CD14-positive monocyte (primary cell): ENCODE results near the gene SSBP3. TPM values are rescaled to one million over a fixed set of nuclear protein-coding genes. Genes with fewer than 3 reads are reported as not detected.

ENCODE experiments used
- DNase-seq, 3 donors: peaks; one replicate each; pipeline ENCODE4 v3.0.0-alpha.2; 2011 to 2022
- H2AFZ ChIP-seq: 2 replicates; pipeline ENCODE4 v1.6.0; 2012; ENCODE audit warnings: mild to moderate bottlenecking, low read depth, low read length, inconsistent platforms; ENCODE audit not compliant: insufficient read depth, poor library complexity, severe bottlenecking
- H3K27ac ChIP-seq, 2 donors: 1 replicate in 1 of 2; 2 replicates in 1 of 2; pipeline ENCODE4 v1.5.1; 2012 to 2013; ENCODE audit warnings: low read length in 2 of 2, control low read depth in 1 of 2, inconsistent platforms in 1 of 2, low read depth in 1 of 2, mild to moderate bottlenecking in 1 of 2
- H3K27me3 ChIP-seq, 2 donors: one replicate each; pipeline versions ENCODE4 v1.6.0 to v1.6.1; 2011 to 2013; ENCODE audit warnings: low read length in 2 of 2; ENCODE audit not compliant: control insufficient read depth in 2 of 2, insufficient read depth in 2 of 2
- H3K36me3 ChIP-seq, 2 donors: replicated peaks in 1 of 2; 1 replicate in 1 of 2; 2 replicates in 1 of 2; pipeline versions ENCODE4 v1.5.1 to v1.6.1; 2012 to 2013; ENCODE audit warnings: low read length in 2 of 2, control low read depth in 1 of 2, inconsistent platforms in 1 of 2, mild to moderate bottlenecking in 1 of 2; ENCODE audit not compliant: insufficient read depth in 2 of 2, control insufficient read depth in 1 of 2
- H3K4me1 ChIP-seq, 2 donors: 1 replicate in 1 of 2; 2 replicates in 1 of 2; pipeline versions ENCODE4 v1.5.1 to v1.6.1; 2012 to 2013; ENCODE audit warnings: low read length in 2 of 2, control low read depth in 1 of 2, inconsistent platforms in 1 of 2, mild to moderate bottlenecking in 1 of 2, moderate library complexity in 1 of 2; ENCODE audit not compliant: insufficient read depth in 2 of 2, control insufficient read depth in 1 of 2
- H3K4me2 ChIP-seq: replicated peaks from 2 replicates; pipeline ENCODE3; 2012; ENCODE audit warnings: low read length, moderate library complexity, mild to moderate bottlenecking; ENCODE audit not compliant: poor library complexity, severe bottlenecking; ENCODE audit errors: extremely low read depth
- H3K4me3 ChIP-seq, 3 experiments: fragments of 200-600 bp in 1 of 3; sonication (generic) in 1 of 3; replicated peaks in 1 of 3; 1 replicate in 2 of 3; 2 replicates in 1 of 3; pipeline ENCODE4 v1.5.1; 2011 to 2013; ENCODE audit warnings: low read length in 3 of 3, mild to moderate bottlenecking in 3 of 3, control low read depth in 2 of 3, low read depth in 2 of 3, inconsistent platforms in 1 of 3, moderate library complexity in 1 of 3
- H3K79me2 ChIP-seq: 2 replicates; pipeline ENCODE4 v1.6.0; 2012; ENCODE audit warnings: mild to moderate bottlenecking, control low read depth, inconsistent platforms, low read length, moderate library complexity; ENCODE audit not compliant: insufficient read depth
- H3K9ac ChIP-seq: 2 replicates; pipeline ENCODE4 v1.6.0; 2017; ENCODE audit warnings: low read length, mild to moderate bottlenecking; ENCODE audit not compliant: insufficient read depth, poor library complexity, severe bottlenecking
- H3K9me3 ChIP-seq, 2 donors: replicated peaks in 1 of 2; 1 replicate in 1 of 2; 2 replicates in 1 of 2; pipeline versions ENCODE4 v1.5.1 to v1.6.1; 2012 to 2013; ENCODE audit warnings: low read length in 2 of 2, control low read depth in 1 of 2; ENCODE audit not compliant: control insufficient read depth in 1 of 2, insufficient read depth in 1 of 2
- H4K20me1 ChIP-seq: 2 replicates; pipeline ENCODE4 v1.6.0; 2012; ENCODE audit warnings: mild to moderate bottlenecking, low read length, control low read depth, moderate library complexity; ENCODE audit not compliant: insufficient read depth
- H3K27ac Mint-ChIP-seq, 7 donors: one replicate each; pipeline ENCODE4 v1.8.0; 2020; ENCODE audit warnings: mild to moderate bottlenecking in 7 of 7, mixed read lengths in 7 of 7, moderate library complexity in 6 of 7, inconsistent platforms in 2 of 7
- H3K27me3 Mint-ChIP-seq, 3 donors: one replicate each; pipeline ENCODE4 v1.8.0; 2021 to 2022; ENCODE audit warnings: low read depth in 3 of 3, mild to moderate bottlenecking in 3 of 3, mixed read lengths in 3 of 3, moderate library complexity in 3 of 3, inconsistent platforms in 1 of 3
- H3K36me3 Mint-ChIP-seq, 2 donors: one replicate each; pipeline ENCODE4 v1.8.0; 2020; ENCODE audit warnings: mixed read lengths in 2 of 2, inconsistent platforms in 1 of 2, mild to moderate bottlenecking in 1 of 2
- H3K4me1 Mint-ChIP-seq: one replicate; pipeline ENCODE4 v1.8.0; 2020; ENCODE audit warnings: mild to moderate bottlenecking, mixed read lengths
- H3K4me3 Mint-ChIP-seq, 2 donors: one replicate each; pipeline ENCODE4 v1.8.0; 2020; ENCODE audit warnings: mild to moderate bottlenecking in 2 of 2, mixed read lengths in 2 of 2, moderate library complexity in 1 of 2
- H3K9me3 Mint-ChIP-seq, 7 donors: one replicate each; pipeline ENCODE4 v1.8.0; 2020 to 2022; ENCODE audit warnings: mixed read lengths in 7 of 7, mild to moderate bottlenecking in 6 of 7, moderate library complexity in 6 of 7, inconsistent platforms in 2 of 7
- CTCF ChIP-seq: fragments of 200-600 bp; IDR thresholded peaks from one replicate; pipeline ENCODE4 v1.8.0; 2022; ENCODE audit warnings: antibody characterized with exemption, mild to moderate bottlenecking
- WGBS: methylation state at CpG from one replicate; pipeline ENCODE4 v1.1.5; 2013; ENCODE audit warnings: missing lambda C conversion rate; ENCODE audit not compliant: insufficient coverage; 5-methylcytosine and 5-hydroxymethylcytosine counted together
- intact Hi-C, 2 donors: fragments of 100-400 bp; cut with micrococcal nuclease; formaldehyde crosslinking; loops; one replicate each; pipeline versions ENCODE4 v1.15.0 to v1.15.1; 2023
- polyA plus RNA-seq, 3 donors: library from polyadenylated mRNA; depleted of rRNA in 1 of 3; unstranded in 2 of 3; stranded (reverse) in 1 of 3; fragments of 300-500 nt in 2 of 3; fragments of >200 nt in 1 of 3; fragmentation: Illumina TruSeq in 2 of 3; gene quantifications; 1 replicate in 2 of 3; 2 replicates in 1 of 3; pipeline ENCODE4 v1.2.3, GENCODE V29; 2012 to 2021

Gene SSBP3
- polyA plus RNA-seq, 3 donors: 4.1 to 30.7 (median 4.3) TPM

DNA sequence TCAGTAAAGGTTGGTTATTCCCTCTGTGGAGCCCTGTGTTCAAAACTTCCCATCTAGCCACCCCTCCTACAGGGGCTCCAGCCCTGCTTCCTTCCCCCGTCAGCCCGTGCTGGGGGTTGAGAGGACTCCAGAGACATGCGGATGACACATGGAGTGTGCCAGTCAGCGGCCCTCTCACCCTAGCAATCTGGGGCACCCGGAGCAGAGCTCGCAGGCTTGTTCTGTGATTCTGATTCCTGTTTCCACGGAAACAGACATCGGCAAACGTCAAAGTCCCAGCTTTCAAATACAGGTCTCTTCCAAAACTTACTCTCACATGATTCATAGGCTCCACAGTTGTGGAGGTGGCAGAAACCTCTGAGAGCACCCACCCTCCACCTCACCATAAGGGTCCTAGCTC is 9.8 kb upstream of the SSBP3 start:
- Mint-ChIP-seq H3K27ac (no peak overlapping the region), H3K4me1 (peaks cover 17% of the 10 kb centered on the region), H3K36me3 (no peaks in the 10 kb centered on the region), H3K27me3 (peaks cover 2 to 14% (median 13%) of the 10 kb centered on the region in 3 donors), H3K4me3 (no peak overlapping the region), H3K9me3 (peaks cover 0 to 2% (median 0%) of the 10 kb centered on the region in 7 donors)
- intact Hi-C loops: no loop called here
- no peaks in the 10 kb centered on the region for H4K20me1 ChIP-seq
- H3K27ac ChIP-seq: no peak overlapping the region
- H3K36me3 ChIP-seq: no peaks in the 10 kb centered on the region
- no peak overlapping the region for H3K4me3 ChIP-seq
- H3K4me2 ChIP-seq: no peak overlapping the region
- TF ChIP-seq CTCF: no peak
- WGBS: 82% methylated on average over 8 of the region's 9 CpGs
- no peak overlapping the region for H3K9ac ChIP-seq
- peaks cover 0 to 5% of the 10 kb centered on the region in 2 donors for H3K4me1 ChIP-seq
- no peaks in the 10 kb centered on the region for H3K79me2 ChIP-seq
- H2AFZ ChIP-seq: no peak overlapping the region
- H3K9me3 ChIP-seq: no peaks in the 10 kb centered on the region
- no peak for DNase-seq
- no peaks in the 10 kb centered on the region for H3K27me3 ChIP-seq

- DNase-seq: no peak
- no peaks in the 10 kb centered on the region for H4K20me1 ChIP-seq
- Mint-ChIP-seq H3K27me3 (peaks cover 2 to 14% (median 13%) of the 10 kb centered on the region in 3 donors), H3K4me1 (peaks cover 17% of the 10 kb centered on the region), H3K36me3 (no peaks in the 10 kb centered on the region), H3K9me3 (peaks cover 0 to 2% (median 0%) of the 10 kb centered on the region in 7 donors), H3K4me3 (no peak overlapping the region), H3K27ac (peak overlapping the region in 1 of 7 donors; percentile 45)
- H3K36me3 ChIP-seq: no peaks in the 10 kb centered on the region
- no peak for TF ChIP-seq CTCF
- H3K27me3 ChIP-seq: no peaks in the 10 kb centered on the region
- no peak overlapping the region for H3K4me2 ChIP-seq
- H3K4me3 ChIP-seq: no peak overlapping the region
- no peak overlapping the region for H3K27ac ChIP-seq
- H3K9ac ChIP-seq: no peak overlapping the region
- H3K79me2 ChIP-seq: no peaks in the 10 kb centered on the region
- WGBS: 100% methylated on average over 2 of the region's 3 CpGs
- H3K4me1 ChIP-seq: peaks cover 0 to 5% of the 10 kb centered on the region in 2 donors
- intact Hi-C loops: no loop called here
- no peaks in the 10 kb centered on the region for H3K9me3 ChIP-seq
- H2AFZ ChIP-seq: no peak overlapping the region
Measured at GRCh38 chr1:54415533-54415932, 9.3 kb upstream of the SSBP3 start.
